H1 (cell line): ENCODE results near the gene COQ9. TPM values are rescaled to one million over a fixed set of nuclear protein-coding genes. Genes with fewer than 3 reads are reported as not detected.

Experiments
- CTCF ChIA-PET: fragments of 300-600 bp; sonication (Branson Sonifier 250); formaldehyde crosslinking; loops from one replicate; lab custom pipeline; 2021; ENCODE audit not compliant: partially characterized antibody; lab: Charles Lee
- POLR2A ChIA-PET: fragments of 300-600 bp; sonication (Branson Sonifier 250); formaldehyde crosslinking; loops from one replicate; lab custom pipeline; 2021; ENCODE audit warnings: inconsistent platforms; ENCODE audit not compliant: partially characterized antibody; lab: Charles Lee
- DNase-seq, 2 experiments: peaks; one replicate each; pipeline versions ENCODE4 v3.0.0 to v3.0.0-alpha.2; 2010 to 2022; ENCODE audit warnings: low spot score in 2 of 2, low read depth in 1 of 2, mixed read lengths in 1 of 2
- FAIRE-seq: peaks from 2 replicates; lab custom pipeline; 2011; peaks lifted over from hg19 to GRCh38; lab: Jason Lieb, UNC
- H2AFZ ChIP-seq: 2 replicates; pipeline ENCODE4 v1.8.1; 2012; ENCODE audit warnings: low read length, inconsistent platforms
- H2AK5ac ChIP-seq: 2 replicates; pipeline ENCODE4 v1.6.1; 2013; ENCODE audit warnings: low read depth, low read length
- H2BK120ac ChIP-seq: replicated peaks from 2 replicates; pipeline ENCODE3; 2013; ENCODE audit warnings: low read depth, low read length, inconsistent platforms
- H2BK12ac ChIP-seq: 2 replicates; pipeline ENCODE4 v1.6.1; 2013; ENCODE audit warnings: low read depth, low read length
- H2BK15ac ChIP-seq: 2 replicates; pipeline ENCODE4 v1.6.1; 2013; ENCODE audit warnings: low read length
- H2BK20ac ChIP-seq: 2 replicates; pipeline ENCODE4 v1.6.1; 2013; ENCODE audit warnings: low read length
- H2BK5ac ChIP-seq: 2 replicates; pipeline ENCODE4 v1.6.1; 2013; ENCODE audit warnings: low read depth, low read length
- H3K14ac ChIP-seq: 2 replicates; pipeline ENCODE4 v1.6.1; 2013; ENCODE audit warnings: inconsistent platforms; ENCODE audit not compliant: insufficient read length
- H3K18ac ChIP-seq: 2 replicates; pipeline ENCODE4 v1.6.1; 2013; ENCODE audit warnings: low read length; ENCODE audit errors: extremely low read depth
- H3K23ac ChIP-seq: 2 replicates; pipeline ENCODE4 v1.6.1; 2013; ENCODE audit warnings: inconsistent platforms; ENCODE audit not compliant: insufficient read length
- H3K23me2 ChIP-seq: 2 replicates; pipeline ENCODE4 v1.6.1; 2013; ENCODE audit warnings: low read depth, low read length
- H3K27ac ChIP-seq: 2 replicates; pipeline ENCODE4 v1.6.1; 2011; ENCODE audit warnings: low read depth, low read length, inconsistent platforms
- H3K27me3 ChIP-seq, 4 experiments: replicated peaks in 1 of 4; 1 replicate in 1 of 4; 2 replicates in 3 of 4; pipeline versions ENCODE4 v1.6.1 to v1.8.1; 2011 to 2013; ENCODE audit warnings: low read length in 3 of 4, mild to moderate bottlenecking in 3 of 4, inconsistent platforms in 2 of 4, mixed read lengths in 2 of 4, moderate library complexity in 1 of 4; ENCODE audit not compliant: control insufficient read depth in 3 of 4, insufficient read depth in 3 of 4; ENCODE audit errors: extremely low read depth in 1 of 4
- H3K36me3 ChIP-seq, 4 experiments: 2 replicates each; pipeline versions ENCODE4 v1.6.1 to v1.8.1; 2011 to 2013; ENCODE audit warnings: mild to moderate bottlenecking in 4 of 4, low read length in 3 of 4, moderate library complexity in 2 of 4, control low read depth in 1 of 4, inconsistent platforms in 1 of 4; ENCODE audit not compliant: insufficient read depth in 4 of 4, control insufficient read depth in 2 of 4
- H3K4ac ChIP-seq: replicated peaks from 2 replicates; pipeline ENCODE3; 2013; ENCODE audit warnings: low read length, low read depth, mixed read lengths, inconsistent platforms; ENCODE audit not compliant: insufficient read length
- H3K4me1 ChIP-seq, 4 experiments: replicated peaks in 1 of 4; 1 replicate in 1 of 4; 2 replicates in 3 of 4; pipeline versions ENCODE4 v1.6.1 to v1.8.1; 2011 to 2013; ENCODE audit warnings: low read length in 3 of 4, inconsistent platforms in 2 of 4, mixed read lengths in 1 of 4; ENCODE audit not compliant: insufficient read depth in 4 of 4, control insufficient read depth in 3 of 4
- H3K4me2 ChIP-seq, 2 experiments: 2 replicates each; pipeline versions ENCODE4 v1.6.1 to v1.8.1; 2011 to 2013; ENCODE audit warnings: low read depth in 2 of 2, low read length in 2 of 2, control low read depth in 1 of 2, inconsistent platforms in 1 of 2, mild to moderate bottlenecking in 1 of 2; ENCODE audit not compliant: insufficient read depth in 1 of 2
- H3K4me3 ChIP-seq, 4 experiments: fragments of 200-600, 300-600 bp in 1 of 4; sonication (generic), shearing (Covaris generic), sonication (Bioruptor Twin) in 1 of 4; 2 replicates each; pipeline versions ENCODE4 v1.5.1 to v1.8.1; 2011 to 2016; ENCODE audit warnings: low read length in 4 of 4, low read depth in 3 of 4, control low read depth in 2 of 4, inconsistent platforms in 2 of 4, mild to moderate bottlenecking in 2 of 4, mixed read lengths in 1 of 4, moderate library complexity in 1 of 4; ENCODE audit not compliant: insufficient read depth in 2 of 4; ENCODE audit errors: extremely low read depth in 1 of 4
- H3K56ac ChIP-seq: replicated peaks from 2 replicates; pipeline ENCODE3; 2013; ENCODE audit warnings: low read depth, mild to moderate bottlenecking, mixed read lengths, low read length, inconsistent platforms; ENCODE audit not compliant: insufficient read length
- H3K79me1 ChIP-seq: 2 replicates; pipeline ENCODE4 v1.6.1; 2013; ENCODE audit warnings: low read depth, low read length, control low read depth
- H3K79me2 ChIP-seq, 2 experiments: 2 replicates each; pipeline versions ENCODE4 v1.6.1 to v1.8.1; 2012 to 2013; ENCODE audit warnings: low read length in 2 of 2, mild to moderate bottlenecking in 2 of 2, inconsistent platforms in 1 of 2; ENCODE audit not compliant: insufficient read depth in 2 of 2, control insufficient read depth in 1 of 2
- H3K9ac ChIP-seq, 4 experiments: replicated peaks in 1 of 4; 1 replicate in 1 of 4; 2 replicates in 3 of 4; pipeline versions ENCODE4 v1.6.1 to v1.8.1; 2011 to 2013; ENCODE audit warnings: low read depth in 3 of 4, low read length in 3 of 4, control low read depth in 2 of 4, mild to moderate bottlenecking in 2 of 4, moderate library complexity in 2 of 4, inconsistent platforms in 1 of 4; ENCODE audit errors: extremely low read depth in 1 of 4
- H3K9me3 ChIP-seq, 2 experiments: 2 replicates each; pipeline versions ENCODE4 v1.6.1 to v1.8.1; 2012 to 2013; ENCODE audit warnings: mild to moderate bottlenecking in 2 of 2, moderate library complexity in 2 of 2, control low read depth in 1 of 2, inconsistent platforms in 1 of 2, low read depth in 1 of 2, low read length in 1 of 2, mixed read lengths in 1 of 2; ENCODE audit not compliant: insufficient read depth in 2 of 2
- H4K20me1 ChIP-seq, 2 experiments: replicated peaks in 1 of 2; 2 replicates each; pipeline versions ENCODE3 to v1.8.1; 2011 to 2013; ENCODE audit warnings: inconsistent platforms in 2 of 2, low read length in 2 of 2, mild to moderate bottlenecking in 1 of 2; ENCODE audit not compliant: insufficient read depth in 2 of 2, control insufficient read depth in 1 of 2
- H4K5ac ChIP-seq: 2 replicates; pipeline ENCODE4 v1.6.1; 2013; ENCODE audit warnings: low read length, low read depth, mixed read lengths, inconsistent platforms; ENCODE audit not compliant: insufficient read length
- H4K8ac ChIP-seq: 2 replicates; pipeline ENCODE4 v1.8.0; 2013; ENCODE audit warnings: mild to moderate bottlenecking, moderate library complexity, low read length, inconsistent platforms; ENCODE audit not compliant: insufficient read depth; ENCODE audit errors: extremely low read depth
- H4K91ac ChIP-seq: replicated peaks from 2 replicates; pipeline ENCODE3; 2013; ENCODE audit warnings: low read length, mixed read lengths, inconsistent platforms; ENCODE audit not compliant: insufficient read length
- ASH2L ChIP-seq: fragments of 200-600, 300-600 bp; sonication (generic); IDR thresholded peaks from one replicate; pipeline ENCODE4 v1.7.1; 2017; ENCODE audit warnings: low read length
- ATF2 ChIP-seq: IDR thresholded peaks from 2 replicates; pipeline ENCODE4 v1.6.1; 2012; ENCODE audit warnings: low read length, inconsistent platforms
- BACH1 ChIP-seq: IDR thresholded peaks from 2 replicates; pipeline ENCODE4 v1.6.1; 2012; ENCODE audit warnings: low read length, improper control_type of control experiment
- E2F6 ChIP-seq: IDR thresholded peaks from 2 replicates; pipeline ENCODE4 v1.6.1; 2012; ENCODE audit warnings: inconsistent platforms
- GTF2F1 ChIP-seq: IDR thresholded peaks from 2 replicates; pipeline ENCODE4 v1.6.1; 2012; ENCODE audit warnings: low read depth, low read length, improper control_type of control experiment, borderline replicate concordance
- NRF1 ChIP-seq: IDR thresholded peaks from 2 replicates; pipeline ENCODE4 v1.6.1; 2011; ENCODE audit warnings: mild to moderate bottlenecking, low read depth, low read length, improper control_type of control experiment
- POLR2AphosphoS5 ChIP-seq: IDR thresholded peaks from 2 replicates; pipeline ENCODE4 v1.6.1; 2011; ENCODE audit warnings: low read depth, low read length
- RFX5 ChIP-seq: IDR thresholded peaks from 2 replicates; pipeline ENCODE4 v1.6.1; 2011; ENCODE audit warnings: low read depth, low read length, improper control_type of control experiment, borderline replicate concordance
- SAP30 ChIP-seq: fragments of 300-600 bp; sonication (generic); IDR thresholded peaks from 2 replicates; pipeline ENCODE4 v1.7.1; 2012; ENCODE audit warnings: low read length, moderate library complexity, mild to moderate bottlenecking, inconsistent platforms; ENCODE audit not compliant: insufficient read depth, insufficient replicate concordance
- SP4 ChIP-seq: IDR thresholded peaks from 2 replicates; pipeline ENCODE4 v1.6.1; 2012; ENCODE audit warnings: low read length, inconsistent platforms
- WGBS, 2 experiments: shearing (Covaris generic) in 1 of 2; methylation state at CpG; one replicate each; pipeline versions ENCODE4 v1.1.6 to v1.1.7; 2013 to 2015; ENCODE audit warnings: low lambda C conversion rate in 2 of 2, mixed read lengths in 2 of 2, inconsistent platforms in 1 of 2, low coverage in 1 of 2, missing lambda C conversion rate in 1 of 2; ENCODE audit not compliant: insufficient replicate concordance in 2 of 2, insufficient coverage in 1 of 2, insufficient read length in 1 of 2; ENCODE audit errors: extremely low coverage in 1 of 2, missing lambda C conversion rate in 1 of 2; 5-methylcytosine and 5-hydroxymethylcytosine counted together
- polyA plus RNA-seq, 7 experiments: library from polyadenylated mRNA; depleted of rRNA in 3 of 7; stranded (reverse) in 5 of 7; unstranded in 2 of 7; fragments of >200 nt in 5 of 7; fragments of 200-250 nt in 2 of 7; gene quantifications; 1 replicate in 5 of 7; 2 replicates in 1 of 7; 4 replicates in 1 of 7; pipeline versions ENCODE4 v1.2.1 to v1.2.3, GENCODE V29; 2011 to 2013; ENCODE audit warnings: missing spikeins in 2 of 7, mixed read lengths in 2 of 7
- total RNA-seq: library from RNA; stranded (reverse); fragmentation: NEBNext Ultra II Directional; extraction: Animal tissue kit (Norgen Biotek cat#: 25700); gene quantifications from 2 replicates; pipeline ENCODE4 v1.2.1, GENCODE V29; 2021

COQ9 gene
- total and polyA plus RNA-seq, 2 of the 8 experiments (the other 6 are each of a cell fraction or from before 2014, with no cell fraction given) = 33.3 to 60.3 TPM

- Histone ChIP-seq H2BK5ac (peak overlapping the region; percentile 71; the same call in 1 of the 2 replicates), H4K8ac (no peak overlapping the region; the same call in 1 of the 2 replicates), H3K9me3 (no peaks in the 10 kb centered on the region), H3K9ac (no peak overlapping the region), H2AK5ac (no peak overlapping the region), H3K79me2 (no peaks in the 10 kb centered on the region), H2BK15ac (peak overlapping the region; percentile 95; the same call in 1 of the 2 replicates), H3K23me2 (peaks cover 8% of the 10 kb centered on the region; the same call in 1 of the 2 replicates), H2AFZ (no peak overlapping the region), H4K91ac (peak overlapping the region; percentile 47), H3K79me1 (0 out of 2 replicates have a peak, but pooled peaks cover 5% of the 10 kb centered on the region), H3K4me1 (peaks cover 5 to 52% (median 39%) of the 10 kb centered on the region in 4 experiments), H3K14ac (no peak overlapping the region), H3K36me3 (peaks cover 0 to 10% (median 5%) of the 10 kb centered on the region in 4 experiments; a peak in 3 of 8 replicates), H3K4me2 (peak overlapping the region in 1 of 2 experiments; percentile 1; a peak in 3 of 4 replicates), H3K4ac (no peak overlapping the region), H2BK20ac (no peak overlapping the region), H4K20me1 (peaks cover 2 to 3% of the 10 kb centered on the region in 2 experiments), H4K5ac (no peak overlapping the region), H3K18ac (no peak overlapping the region), H3K4me3 (no peak overlapping the region; a peak in 1 of 8 replicates), H3K27me3 (no peaks in the 10 kb centered on the region; a peak in 1 of 7 replicates), H2BK12ac (peak overlapping the region; percentile 18; the same call in 1 of the 2 replicates), H3K56ac (no peak overlapping the region), H2BK120ac (no peak overlapping the region), H3K27ac (no peak overlapping the region), H3K23ac (no peak overlapping the region)
- WGBS, 2 experiments = 55% methylated on average over 9 of the region's 9 CpGs; no CpG with 5 or more reads in 1 of the 2 experiments
- DNase-seq (no peak), FAIRE-seq (no peak)
- ChIA-PET CTCF (interaction anchor here (2.3 to 15.0 kb wide), 5 partner anchors 16 to 55 kb away, joined by 5 to 210 read pairs (median 8); partner anchors contain the start of gene POLR2C), POLR2A (interaction anchor here (1.4 to 10.3 kb wide), 2 partner anchors 42 to 51 kb away, joined by 4 to 67 read pairs; no protein-coding TSS in a partner anchor)
- no peak for TF ChIP-seq ATF2
- no peak for TF ChIP-seq SP4
- TF ChIP-seq POLR2AphosphoS5 = no peak
- TF ChIP-seq BACH1 = no peak
- no peak for TF ChIP-seq RFX5
- TF ChIP-seq E2F6 = no peak
- no peak for TF ChIP-seq NRF1
- no peak for TF ChIP-seq SAP30
- no peak for TF ChIP-seq ASH2L
- no peak for TF ChIP-seq GTF2F1
Observed at GRCh38 chr16:57477531-57478202, 30.4 kb downstream of the COQ9 start.
